ENCODE data around the gene DDX1.

- TF ChIP-seq CTCF (IDR thresholded peaks at IDR 0.05): no peak
- TF ChIP-seq POLR2A (IDR thresholded peaks at IDR 0.05): no peak
Observed at GRCh38 chr2:15662026-15662425, 70.4 kb downstream of the DDX1 start.
